GM19372 (cell line): ENCODE measurements around the gene PSAP.
"Not testable (repeated sequence)": the region's sequence is repeated elsewhere in the genome, so short reads cannot be mapped to it uniquely, and the experiment has no call there.

ENCODE experiments used
- ATAC-seq: cut with Tn5 transposase; IDR thresholded peaks from one replicate; pipeline ENCODE4 v1.9.1; 2021; ENCODE audit warnings: mild to moderate bottlenecking, low read depth, moderate library complexity; ENCODE audit not compliant: unreplicated experiment

Gene PSAP

DNA sequence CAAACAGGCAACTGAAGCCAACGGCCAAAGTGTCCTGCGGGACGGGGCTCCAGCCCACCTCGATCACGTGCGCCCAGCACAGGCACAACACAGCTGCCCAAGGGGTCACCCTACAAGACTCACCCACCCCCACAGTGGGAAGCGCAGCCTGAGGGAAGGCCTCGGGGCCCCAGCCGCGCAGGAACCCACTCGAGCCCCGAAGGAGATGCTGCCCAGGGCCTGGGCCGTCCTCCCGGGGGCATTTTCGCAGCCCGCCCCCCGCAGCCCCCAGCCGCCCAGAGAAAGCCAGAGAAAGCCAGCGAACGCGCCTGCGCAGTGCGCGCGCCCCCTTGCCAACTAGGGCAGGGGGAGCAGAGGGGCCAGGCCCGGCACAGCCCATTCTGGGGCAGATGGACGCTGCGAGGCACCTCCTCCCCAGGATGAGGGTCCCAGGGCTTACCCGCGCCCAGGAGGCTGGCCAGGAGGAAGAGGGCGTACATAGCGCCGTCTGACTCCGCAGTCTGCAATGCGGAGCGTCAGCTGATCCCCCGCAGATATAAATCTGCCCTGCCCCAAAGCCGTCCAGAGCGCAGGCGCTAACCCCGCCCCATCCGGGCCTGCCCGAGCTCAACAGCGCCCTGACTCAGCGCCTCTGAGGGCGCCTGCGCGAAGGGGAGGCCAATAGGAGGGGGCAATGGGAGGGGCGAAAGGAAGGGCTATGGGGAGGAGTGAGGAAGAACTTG, at the start of gene PSAP:
TSS of gene PSAP (minus strand) at position 509 of the 722 bp plus-strand sequence. CDS start at position 479, 30 bp downstream.
- peak; percentile 93 for ATAC-seq

DNA sequence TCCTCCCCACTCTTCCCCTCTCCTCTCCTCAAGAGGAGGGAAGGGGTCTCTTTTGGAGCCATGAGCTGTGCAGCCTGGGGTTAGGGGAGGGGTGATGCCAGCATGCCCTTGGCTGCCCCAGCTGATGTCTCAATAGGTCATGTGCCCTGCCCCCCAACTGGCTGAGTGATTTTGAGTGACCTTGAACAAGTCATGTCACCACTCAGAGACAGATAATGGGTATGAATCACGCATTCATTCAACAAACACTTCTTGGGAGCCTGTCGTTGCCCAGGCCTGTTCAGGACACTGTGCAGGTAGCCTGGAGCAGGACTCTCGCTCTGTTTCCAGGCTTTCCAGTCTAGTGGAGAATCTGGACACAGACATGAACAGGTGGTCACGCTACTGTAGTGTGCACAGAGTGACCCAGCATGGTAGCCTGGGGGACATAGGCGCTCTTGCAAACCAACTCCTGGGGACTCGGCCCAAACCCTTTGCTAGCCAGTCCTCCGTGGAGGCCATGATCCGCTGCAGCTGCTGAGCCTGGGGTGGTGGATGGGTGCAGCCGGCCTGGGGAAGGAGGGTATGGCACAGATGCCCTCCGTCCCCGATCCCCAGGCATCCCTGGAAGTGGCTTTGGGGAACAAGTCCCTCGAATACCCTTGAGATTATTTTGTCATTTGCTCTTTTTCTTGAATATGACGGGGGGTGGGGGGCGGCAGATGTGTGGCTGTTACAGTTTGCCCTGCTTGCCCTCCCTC, 49.6 kb upstream of the PSAP start:
- no peak for ATAC-seq

DNA sequence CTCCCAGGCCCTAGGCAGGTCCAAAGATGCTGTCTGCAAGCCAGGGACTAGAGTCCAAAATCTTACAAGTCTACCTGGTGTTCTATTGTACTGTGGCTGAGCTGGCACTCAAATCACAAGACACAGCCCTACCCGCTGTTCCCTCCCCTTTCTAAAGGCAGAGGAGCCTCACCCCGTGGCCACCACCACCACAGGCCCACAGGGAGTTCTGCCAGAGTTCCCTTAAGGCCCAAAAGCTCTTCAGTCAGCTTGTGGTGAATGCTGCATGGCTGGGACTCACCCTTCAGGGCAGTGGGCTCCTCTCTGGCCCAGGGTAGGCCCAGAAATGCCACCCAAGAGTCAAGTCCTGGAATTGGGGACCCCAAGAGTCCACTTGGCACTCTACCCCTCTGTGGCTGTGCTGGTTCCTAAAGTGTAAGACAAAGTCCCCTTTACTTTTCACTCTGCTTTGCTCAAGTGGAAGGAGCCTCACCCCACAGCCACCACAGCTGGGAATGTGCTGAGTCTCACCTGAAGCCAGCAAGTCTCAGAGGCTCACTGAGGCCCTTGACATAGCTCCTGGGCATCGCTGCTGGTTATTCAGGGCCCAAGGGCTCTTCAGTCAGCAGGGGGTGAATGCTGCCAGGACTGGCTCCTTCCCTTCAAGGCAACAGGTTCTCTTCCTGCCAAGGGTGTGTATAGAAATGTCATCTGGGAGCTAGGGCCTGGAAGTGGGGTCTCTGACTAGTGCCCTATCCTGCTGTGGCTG, 48.8 kb upstream of the PSAP start:
- ATAC-seq, result no peak

DNA sequence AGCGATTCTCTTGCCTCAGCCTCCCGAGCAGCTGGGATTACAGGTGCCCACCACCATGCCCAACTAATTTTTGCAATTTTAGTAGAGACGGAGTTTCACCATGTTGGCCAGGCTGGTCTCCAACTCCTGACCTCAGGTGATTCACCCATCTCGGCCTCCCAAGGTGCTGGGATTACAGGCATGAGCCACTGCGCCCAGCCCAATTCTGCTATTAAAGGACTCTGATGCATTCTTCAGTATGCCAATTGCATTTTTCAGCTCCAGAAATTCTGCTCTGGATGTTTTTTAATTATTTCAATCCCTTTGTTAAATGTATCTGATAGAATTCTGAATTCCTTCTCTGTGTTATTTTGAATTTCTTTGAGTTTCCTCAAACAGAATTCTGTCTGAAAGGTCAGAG, 47.3 kb upstream of the PSAP start:
- ATAC-seq, result not testable (repeated sequence)

DNA sequence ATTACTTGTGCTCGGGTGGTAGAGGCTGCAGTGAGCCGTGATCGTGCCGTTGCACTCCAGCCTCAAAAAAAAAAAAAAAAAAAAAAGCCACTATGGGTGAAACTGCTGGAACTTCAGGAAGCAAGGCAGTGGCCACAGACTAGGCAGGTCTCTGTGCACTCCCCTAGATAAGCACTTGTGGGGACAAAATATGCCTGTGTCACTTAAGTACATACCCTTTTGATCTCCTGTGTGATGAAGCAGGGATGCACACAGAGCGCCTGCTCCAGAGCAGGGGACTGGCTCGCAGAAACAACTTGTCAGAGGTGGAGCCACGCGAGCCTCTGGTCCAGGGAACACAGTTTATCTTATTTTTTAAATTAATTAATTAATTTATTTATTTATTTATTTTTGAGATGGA, 42.9 kb upstream of the PSAP start:
- ATAC-seq, result no peak

DNA sequence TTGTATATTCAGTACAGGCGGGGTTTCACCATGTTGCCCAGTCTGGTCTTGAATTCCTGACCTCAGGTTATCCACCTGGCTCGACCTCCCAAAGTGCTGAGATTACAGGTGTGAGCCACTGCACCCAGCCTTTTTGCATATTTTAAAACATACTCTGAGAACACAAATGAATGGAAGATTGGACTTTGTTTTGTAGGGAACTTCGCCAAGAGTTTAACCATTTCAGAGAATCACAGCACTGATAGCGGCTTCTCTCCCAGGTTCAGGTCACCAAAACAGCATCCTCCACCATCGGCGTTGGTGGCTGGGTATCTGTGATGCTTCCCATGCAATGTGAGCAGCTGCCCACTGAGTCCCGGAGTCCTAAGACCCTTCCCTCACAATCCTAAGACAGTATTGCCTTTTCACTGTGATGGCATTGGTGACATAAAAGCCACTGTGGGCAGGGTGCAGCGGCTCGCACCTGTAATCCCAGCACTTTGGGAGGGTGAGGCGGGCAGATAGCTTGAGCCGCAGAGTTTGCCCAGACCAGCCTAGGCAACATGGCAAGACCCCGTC, 42.3 kb upstream of the PSAP start:
- ATAC-seq, result no peak

DNA sequence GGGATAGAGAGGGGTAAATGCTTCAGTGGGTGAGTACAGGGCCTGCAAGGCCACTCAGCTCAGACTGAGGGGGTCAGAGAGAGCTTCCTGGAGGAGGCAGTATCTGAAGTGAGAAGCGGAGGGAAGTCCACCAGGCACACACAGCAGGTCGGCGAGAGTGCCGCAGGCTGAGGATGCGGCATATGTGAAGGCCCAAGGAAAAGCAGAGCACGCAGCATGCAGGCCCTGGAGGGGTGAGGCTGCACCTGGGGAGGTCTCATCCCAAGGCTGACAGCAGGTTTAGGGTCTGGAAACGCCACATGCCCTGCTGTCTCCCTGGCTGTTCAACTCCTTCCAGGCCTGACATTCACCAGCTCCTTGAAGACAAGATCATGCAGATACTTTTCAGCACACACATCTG, 40.4 kb upstream of the PSAP start:
- no peak for ATAC-seq

DNA sequence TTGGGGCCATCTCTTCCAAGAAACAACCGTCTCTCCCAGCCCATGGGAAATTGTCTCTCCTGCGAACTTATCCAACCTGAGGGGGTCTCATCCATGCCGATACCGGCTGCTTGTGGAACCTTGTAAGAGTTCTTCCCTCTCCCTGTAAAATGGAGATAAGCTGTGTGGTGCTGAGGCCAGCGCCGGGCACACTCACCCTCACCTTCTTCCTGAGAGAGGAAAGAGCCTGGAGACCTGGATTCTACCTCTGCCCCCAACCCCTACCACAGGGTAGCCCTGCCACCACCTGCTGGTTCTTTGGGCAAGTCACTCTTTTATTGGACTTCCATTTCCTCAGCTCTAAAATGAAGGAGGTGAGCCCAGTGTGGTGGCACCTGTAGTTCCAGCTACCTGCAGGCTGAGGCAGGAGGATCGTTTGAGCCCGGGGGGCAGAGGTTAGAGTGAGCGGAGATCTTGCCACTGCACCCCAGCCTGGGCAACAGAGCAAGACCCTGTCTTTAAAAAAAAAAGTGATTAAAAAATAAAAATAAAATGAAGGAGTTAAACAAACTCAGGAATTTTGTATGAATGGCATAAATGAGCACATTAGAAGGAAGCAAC, 38.4 kb upstream of the PSAP start:
- no peak for ATAC-seq

DNA sequence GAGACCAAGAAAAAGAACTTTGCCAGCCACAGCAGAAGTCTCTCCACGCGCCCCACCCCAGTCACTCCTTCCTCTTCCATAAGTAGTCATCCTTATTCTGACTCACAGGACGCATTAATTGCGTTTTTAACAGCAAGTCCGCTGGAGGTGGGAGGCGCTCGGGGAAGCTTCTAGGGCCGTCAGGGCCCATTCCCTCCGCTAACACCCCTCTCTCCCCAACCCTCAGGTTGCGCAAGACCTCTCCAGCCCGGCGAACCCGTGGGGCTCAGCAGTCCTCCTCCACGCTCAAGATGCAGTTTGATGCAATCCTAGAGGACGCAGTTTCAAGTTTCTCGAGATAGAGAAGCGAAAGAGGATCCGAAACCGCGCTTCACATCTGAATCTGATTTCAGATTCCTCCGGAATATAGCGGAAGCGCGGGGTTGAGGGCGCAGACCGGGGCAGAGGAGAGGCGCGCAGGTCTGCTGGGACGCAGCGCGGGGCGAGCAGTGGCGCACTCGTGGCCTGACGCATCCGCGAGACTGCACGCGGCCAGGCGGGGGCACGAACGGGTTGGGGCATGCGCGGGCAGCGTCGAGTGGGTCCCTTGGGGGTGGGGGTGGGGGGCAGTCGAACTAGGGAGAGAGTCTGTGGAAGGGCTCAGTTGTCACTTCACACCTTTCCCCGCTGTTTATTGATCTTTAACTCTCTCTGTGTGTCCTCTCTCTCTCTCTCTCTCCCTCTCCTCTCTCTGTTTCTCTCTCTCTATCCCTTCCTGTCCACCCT, 37.8 kb upstream of the PSAP start:
- peak; percentile 87 for ATAC-seq

DNA sequence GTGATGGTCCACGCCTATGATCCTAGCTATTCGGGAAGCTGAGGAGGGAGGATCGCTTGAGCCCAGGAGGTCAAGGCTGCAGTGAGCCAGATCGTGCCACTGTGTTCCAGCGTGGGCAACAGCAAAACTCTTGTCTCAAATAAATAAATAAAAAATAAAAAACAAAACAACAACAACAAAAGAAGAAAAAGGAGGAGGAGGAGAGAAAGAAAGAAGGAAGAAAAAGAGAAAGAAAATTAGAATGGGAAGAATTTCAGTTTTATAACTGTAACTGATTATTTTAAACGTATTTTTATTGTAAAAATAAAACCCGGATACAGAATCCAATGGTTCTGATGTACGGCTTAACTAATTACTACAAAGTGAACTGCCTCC, 37.2 kb upstream of the PSAP start:
- ATAC-seq, result no peak

DNA sequence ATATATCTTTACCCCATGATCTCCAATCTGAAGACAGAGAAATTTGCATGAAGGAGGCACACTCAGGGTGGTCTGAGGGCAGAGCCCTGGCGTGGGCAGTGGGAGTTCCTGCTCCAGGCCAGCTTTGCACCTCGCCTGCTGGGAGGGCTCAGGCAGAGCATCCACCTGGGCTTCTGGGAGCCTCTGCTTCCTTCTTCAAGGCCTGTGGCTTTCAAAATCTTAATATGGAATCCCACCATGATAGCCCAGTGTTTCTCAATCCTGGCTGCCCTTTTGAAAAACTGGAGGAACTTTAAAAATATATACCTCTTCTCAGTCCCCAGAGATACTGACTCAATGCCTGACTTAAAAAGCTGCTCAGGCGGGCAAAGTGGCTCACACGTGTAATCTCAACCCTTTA, 36.7 kb upstream of the PSAP start:
- no peak for ATAC-seq

DNA sequence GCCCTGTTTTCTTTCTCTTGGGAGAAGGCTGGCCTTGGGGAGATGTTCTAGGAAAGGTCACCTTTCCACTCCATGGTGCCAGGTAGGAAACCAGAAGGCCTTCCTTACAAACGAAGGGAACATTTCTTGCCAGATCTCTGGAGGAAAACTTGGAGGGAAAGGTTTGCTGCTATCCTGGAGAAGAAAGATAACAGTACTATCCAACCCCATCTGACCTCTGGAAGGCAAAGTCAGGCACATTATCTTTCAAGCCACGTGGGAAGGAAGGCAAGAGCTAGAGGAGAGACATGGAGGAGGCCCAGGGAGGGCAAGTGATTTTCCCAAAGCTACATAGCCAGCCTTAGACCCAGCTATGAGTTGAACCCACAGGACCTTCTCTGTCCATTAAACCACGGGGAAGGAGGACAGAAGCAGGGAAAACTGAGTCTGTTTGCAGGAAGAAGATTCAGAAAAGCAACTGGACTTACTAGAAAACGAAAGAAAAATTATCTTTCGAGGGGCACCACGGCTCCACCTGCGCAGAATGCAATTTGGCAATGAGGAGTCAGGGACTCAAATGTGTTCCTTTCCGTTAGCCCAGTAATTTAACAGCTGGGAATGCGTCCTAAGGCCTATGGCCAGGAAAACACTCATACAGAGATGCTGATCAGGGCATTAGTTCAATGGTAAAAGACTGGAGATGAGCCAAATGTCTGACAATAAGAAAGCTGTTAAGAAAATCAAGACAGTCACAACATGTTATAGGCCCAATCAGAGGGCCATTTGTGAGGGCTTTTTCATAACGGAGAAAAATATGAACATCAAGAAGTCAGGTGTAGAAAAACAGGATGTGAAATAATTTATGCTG, 32.0 kb upstream of the PSAP start:
- no peak for ATAC-seq

DNA sequence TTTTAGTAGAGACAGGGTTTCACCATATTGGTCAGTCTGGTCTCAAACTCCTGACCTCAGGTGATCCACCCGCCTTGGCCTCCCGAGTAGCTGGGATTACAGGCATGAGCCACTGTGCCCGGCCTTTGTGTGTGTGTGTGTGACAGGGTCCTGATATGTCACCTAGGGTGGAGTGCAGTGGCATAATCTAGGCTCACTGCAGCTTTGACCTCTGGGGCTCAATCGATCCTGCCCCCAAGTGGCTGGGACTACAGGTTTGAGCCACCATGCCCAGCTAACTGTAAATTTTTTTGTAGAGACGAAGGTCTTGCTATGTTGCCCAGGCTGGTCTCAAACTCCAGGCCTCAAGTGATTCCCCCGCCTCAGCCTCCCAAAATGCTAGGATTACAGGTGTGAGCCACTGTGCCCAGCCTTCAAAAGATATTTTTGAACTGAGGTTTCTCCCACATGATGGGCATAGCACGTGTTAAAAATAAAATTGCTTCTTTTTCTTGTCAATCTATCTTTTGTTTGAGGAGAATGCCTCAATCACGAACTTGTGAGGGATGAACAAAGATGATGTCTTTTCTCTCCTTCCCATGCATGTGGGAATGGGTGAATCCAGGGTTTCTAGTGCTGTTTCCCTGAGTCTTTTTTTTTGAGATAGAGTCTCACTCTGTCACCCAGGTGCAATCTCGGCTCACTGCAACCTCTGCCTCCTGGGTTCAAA, 30.8 kb upstream of the PSAP start:
- no peak for ATAC-seq

DNA sequence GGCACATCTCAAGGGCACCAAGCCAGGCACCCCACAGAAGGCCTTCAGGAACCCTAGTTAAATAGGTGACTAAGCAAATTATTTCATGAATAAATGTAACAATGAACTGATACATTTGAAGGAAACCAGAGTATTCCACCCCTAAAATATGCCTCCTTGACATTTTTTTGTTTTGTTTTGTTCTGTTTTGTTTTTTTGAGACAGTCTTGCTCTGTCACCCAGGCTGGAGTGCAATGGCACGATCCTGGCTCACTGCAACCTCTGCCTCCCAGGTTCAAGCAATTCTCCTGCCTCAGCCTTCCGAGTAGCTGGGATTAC, 30.2 kb upstream of the PSAP start:
- ATAC-seq, result not testable (repeated sequence)

DNA sequence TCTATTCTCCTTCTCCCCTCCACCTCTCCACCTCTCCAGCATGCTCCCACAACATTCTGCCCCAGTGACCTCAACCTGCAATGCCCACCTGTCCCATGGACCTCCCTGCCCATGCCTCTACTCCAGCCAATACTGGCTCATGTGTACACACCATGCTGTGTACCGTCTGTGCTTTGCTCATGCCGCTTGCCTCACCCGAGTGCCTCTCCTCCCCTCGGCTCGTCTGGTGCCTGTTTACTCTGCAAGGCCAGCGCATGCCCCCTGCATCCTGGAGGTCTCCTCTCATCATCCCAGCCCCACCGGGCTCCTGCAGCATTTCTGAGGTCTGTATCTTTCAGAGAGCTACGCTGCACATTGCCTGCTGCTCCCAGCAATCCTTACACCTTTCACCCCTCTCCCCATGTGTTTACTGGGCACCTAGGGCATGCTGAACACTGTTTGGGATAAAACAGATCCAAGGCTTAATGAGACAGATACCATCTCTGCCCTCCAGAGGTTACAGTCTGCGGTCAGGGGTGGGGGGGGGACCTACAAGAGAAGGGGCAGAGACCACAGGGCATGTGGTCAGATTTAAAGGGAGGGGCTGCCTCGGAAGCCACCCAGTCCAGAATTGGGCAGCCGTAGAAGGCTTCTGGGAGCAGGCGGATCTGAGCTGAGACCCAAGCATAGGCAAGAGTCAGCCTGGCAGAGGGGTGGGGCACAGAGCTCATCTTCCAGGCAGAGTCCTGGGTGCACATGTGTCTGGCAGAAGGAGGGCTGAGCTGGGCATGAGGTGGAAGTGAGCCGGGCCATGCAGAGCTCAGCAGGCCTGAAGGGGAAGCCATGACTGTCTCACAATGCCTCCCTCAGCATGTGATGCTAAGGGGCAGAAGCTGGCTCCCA, 29.6 kb upstream of the PSAP start:
- ATAC-seq, result no peak

DNA sequence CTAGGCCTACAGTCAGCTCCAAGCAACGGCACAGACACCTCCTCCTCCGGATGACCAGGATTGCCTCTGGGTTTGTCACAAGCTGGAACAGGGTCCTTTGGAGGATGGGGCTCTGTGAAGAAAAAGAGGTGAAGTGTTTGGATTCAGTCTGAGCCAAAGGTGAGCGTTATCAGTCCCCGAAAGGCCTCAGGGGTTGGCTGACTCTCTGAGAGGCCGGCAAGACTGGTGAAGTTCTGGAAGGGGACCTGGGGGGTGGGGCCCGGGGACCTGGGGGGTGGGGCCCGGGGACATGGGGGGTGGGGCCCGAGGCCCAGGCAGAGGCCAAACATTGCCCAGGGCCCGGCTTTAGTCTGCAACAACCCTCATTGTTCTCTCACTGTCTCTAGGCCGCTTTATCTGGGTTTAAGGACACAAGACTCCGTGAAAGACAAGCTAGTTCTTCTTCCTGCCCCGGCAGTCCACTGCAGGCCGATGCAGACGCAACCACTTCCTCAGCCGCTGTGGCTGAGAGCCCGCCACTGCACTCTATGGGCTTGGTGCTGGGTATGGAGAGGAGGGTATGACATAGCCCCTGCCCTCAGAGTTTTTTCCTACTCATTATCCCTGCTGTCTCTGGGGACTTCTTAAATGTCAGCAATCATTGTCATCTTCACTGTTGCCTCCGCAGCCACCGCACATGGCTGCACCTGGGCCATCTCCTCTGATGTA, 27.4 kb upstream of the PSAP start:
- ATAC-seq, result no peak

DNA sequence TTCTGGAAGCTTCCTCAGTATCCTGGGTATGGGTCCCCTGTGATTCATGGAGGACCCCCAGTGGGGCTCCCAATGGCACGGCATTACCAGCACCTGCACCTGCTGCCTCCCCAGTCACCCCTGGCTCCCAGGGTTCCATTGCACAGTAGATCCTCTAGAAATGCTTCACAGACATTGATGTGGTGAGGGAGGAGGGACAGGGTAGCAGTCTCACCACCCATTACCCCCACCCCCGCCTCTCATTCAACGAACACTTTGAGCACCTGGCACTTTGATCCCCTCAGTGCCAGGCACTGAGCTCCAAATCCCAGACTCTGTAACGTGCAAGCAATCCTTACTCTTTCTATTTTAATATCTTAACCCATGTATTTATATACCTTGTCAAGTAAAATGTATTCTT, 26.8 kb upstream of the PSAP start:
- no peak for ATAC-seq
